ENCODE measurements around the gene SNAP47. TPM values are rescaled to one million over a fixed set of nuclear protein-coding genes. Genes with fewer than 3 reads are reported as not detected.

Gene SNAP47
- total and polyA plus RNA-seq, 2 donors (not counting 3 experiments of a cell fraction or from before 2014, with no cell fraction given): 24.0 to 32.7 TPM

DNA sequence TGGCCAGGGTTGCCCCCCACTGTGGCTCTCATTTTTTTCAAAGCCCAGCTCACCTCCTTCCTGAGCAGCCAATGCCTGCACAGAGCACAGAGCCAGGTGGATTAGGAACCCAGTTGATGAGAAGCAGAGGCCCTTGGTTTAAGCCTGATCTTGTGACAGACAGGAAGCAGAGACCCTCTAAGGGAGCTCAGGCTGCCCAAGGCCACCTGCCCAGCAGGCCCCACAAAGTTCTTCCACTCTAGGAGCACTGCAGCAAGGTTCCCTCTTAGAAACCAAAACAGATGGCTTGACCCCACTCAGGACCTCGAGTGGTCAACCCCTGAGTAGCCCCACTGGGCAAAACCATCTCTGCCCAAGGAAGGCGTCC lies 54.8 kb downstream of the SNAP47 start:
- intact Hi-C loops (cut with micrococcal nuclease): no loop called here
- TF ChIP-seq MYC (IDR thresholded peaks at IDR 0.05; ENCODE audit: low read depth, low read length) (no peak), EZH2 (IDR thresholded peaks at IDR 0.05; ENCODE audit: borderline replicate concordance, low read depth, low read length, severe bottlenecking) (no peak), FOS (IDR thresholded peaks at IDR 0.05; ENCODE audit: borderline replicate concordance, insufficient read depth, low read length) (no peak), POLR2A (IDR thresholded peaks at IDR 0.05; ENCODE audit: low read depth, low read length) (no peak), POLR2AphosphoS5 (IDR thresholded peaks at IDR 0.05; ENCODE audit: insufficient read depth, low read depth, low read length) (no peak), JUN (IDR thresholded peaks at IDR 0.05; ENCODE audit: borderline replicate concordance, insufficient read depth, insufficient read length, low read depth) (no peak), GATA2 (IDR thresholded peaks at IDR 0.05; ENCODE audit: insufficient read depth, insufficient read length, low read depth, low read length) (no peak)
- TF ChIP-seq, protein P1, sequence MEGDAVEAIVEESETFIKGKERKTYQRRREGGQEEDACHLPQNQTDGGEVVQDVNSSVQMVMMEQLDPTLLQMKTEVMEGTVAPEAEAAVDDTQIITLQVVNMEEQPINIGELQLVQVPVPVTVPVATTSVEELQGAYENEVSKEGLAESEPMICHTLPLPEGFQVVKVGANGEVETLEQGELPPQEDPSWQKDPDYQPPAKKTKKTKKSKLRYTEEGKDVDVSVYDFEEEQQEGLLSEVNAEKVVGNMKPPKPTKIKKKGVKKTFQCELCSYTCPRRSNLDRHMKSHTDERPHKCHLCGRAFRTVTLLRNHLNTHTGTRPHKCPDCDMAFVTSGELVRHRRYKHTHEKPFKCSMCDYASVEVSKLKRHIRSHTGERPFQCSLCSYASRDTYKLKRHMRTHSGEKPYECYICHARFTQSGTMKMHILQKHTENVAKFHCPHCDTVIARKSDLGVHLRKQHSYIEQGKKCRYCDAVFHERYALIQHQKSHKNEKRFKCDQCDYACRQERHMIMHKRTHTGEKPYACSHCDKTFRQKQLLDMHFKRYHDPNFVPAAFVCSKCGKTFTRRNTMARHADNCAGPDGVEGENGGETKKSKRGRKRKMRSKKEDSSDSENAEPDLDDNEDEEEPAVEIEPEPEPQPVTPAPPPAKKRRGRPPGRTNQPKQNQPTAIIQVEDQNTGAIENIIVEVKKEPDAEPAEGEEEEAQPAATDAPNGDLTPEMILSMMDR (IDR thresholded peaks at IDR 0.05; ENCODE audit: extremely low read depth in 1 of 2, insufficient read depth in 1 of 2, low read depth in 1 of 2, low read length in 2 of 2): no peak
- TF ChIP-seq, protein P2, sequence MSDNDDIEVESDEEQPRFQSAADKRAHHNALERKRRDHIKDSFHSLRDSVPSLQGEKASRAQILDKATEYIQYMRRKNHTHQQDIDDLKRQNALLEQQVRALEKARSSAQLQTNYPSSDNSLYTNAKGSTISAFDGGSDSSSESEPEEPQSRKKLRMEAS (IDR thresholded peaks at IDR 0.05; ENCODE audit: insufficient read depth, insufficient read length): no peak
- Histone ChIP-seq H3K27ac (ENCODE audit: insufficient read depth, low read depth, low read length) (no peak overlapping the region), H3K9me3 (replicated peaks; ENCODE audit: control insufficient read depth, insufficient read depth, low read length) (no peaks in the 10 kb centered on the region), H3K27me3 (ENCODE audit: control insufficient read depth in 2 of 2, insufficient read depth in 2 of 2, low read length in 2 of 2) (peaks cover 0 to 1% of the 10 kb centered on the region in 2 experiments), H4K20me1 (replicated peaks; ENCODE audit: control insufficient read depth, extremely low read depth, insufficient read depth, low read length) (no peaks in the 10 kb centered on the region), H3K9ac (replicated peaks; ENCODE audit: extremely low read depth, insufficient read depth, low read length) (no peak overlapping the region), H3K79me2 (ENCODE audit: control insufficient read depth, insufficient read depth, low read length) (no peaks in the 10 kb centered on the region), H3K36me3 (ENCODE audit: control insufficient read depth in 2 of 2, extremely low read depth in 1 of 2, insufficient read depth in 2 of 2, low read length in 2 of 2) (no peaks in the 10 kb centered on the region), H3K9me1 (replicated peaks; ENCODE audit: control insufficient read depth, extremely low read depth, insufficient read depth, low read length) (no peaks in the 10 kb centered on the region), H3K4me1 (ENCODE audit: control insufficient read depth, extremely low read depth, insufficient read depth, low read length) (peaks cover 9% of the 10 kb centered on the region), H3K4me3 (replicated peaks in 1 of 3; ENCODE audit: insufficient read depth in 1 of 3, low read depth in 1 of 3, low read length in 3 of 3) (no peak overlapping the region), H2AFZ (ENCODE audit: low read depth, low read length) (no peak overlapping the region), H3K4me2 (ENCODE audit: insufficient read depth, low read length) (no peak overlapping the region)
- DNase-seq (ENCODE audit: low read depth, low spot score): no peak
- no TSS peak for BruUV-seq (replicated peaks)
- POLR2A ChIA-PET: no interaction called here
- dilution Hi-C loops (cut with MboI; ENCODE audit: extremely low pct_ligation_motif_present, low sequenced_read_pairs): no loop called here
- CTCF ChIA-PET: interaction anchor here (0.7 kb wide), 1 partner anchor 28 kb away, joined by 3 read pairs; no protein-coding TSS in a partner anchor
- no peak for FAIRE-seq

Data from endothelial cell of umbilical vein (primary cell).